Superior temporal gyrus (tissue), 1 donor: Measurements from ENCODE around the gene ZNF709.
"Not testable (repeated sequence)": the region's sequence is repeated elsewhere in the genome, so short reads cannot be mapped to it uniquely, and the experiment has no call there.

Experiments used
- DNase-seq: peaks from one replicate; pipeline ENCODE4 v3.0.0-alpha.2; 2016; ENCODE audit errors: extremely low spot score

Gene ZNF709

DNA sequence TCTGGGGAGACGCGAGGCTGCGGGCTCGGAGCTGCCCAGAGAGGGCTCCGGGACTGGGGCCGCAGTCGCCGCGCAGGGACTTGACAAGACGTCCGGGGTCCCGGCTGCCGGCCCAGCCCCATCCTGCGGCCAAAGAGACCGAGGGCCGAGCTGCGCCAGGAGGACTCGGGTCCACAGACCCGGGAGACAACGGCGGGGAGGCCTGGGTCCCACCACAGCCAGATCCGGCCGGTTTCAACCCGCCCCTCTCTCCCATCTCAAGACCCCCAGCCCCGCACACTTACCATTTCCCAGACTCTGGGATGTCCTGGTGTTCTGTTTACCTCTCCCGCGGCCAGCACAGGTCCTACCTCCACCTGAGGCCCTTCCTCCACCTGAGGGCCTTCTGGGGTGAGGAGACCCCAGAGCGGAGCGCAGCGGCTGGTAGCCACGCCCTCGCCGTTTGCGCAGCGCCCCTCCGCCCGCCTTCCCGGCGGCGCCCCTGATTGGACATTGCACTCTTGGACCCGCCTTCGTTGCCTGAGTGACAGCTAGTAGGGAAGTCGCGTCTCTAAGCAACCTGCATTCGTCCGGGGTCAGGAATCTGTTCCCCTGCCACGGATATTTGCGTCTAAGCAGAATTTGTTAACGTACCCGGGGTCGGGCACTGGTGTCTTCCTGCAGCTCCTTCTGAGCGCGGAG lies at the start of gene ZNF709:
TSS of gene ZNF709 (minus strand) at position 446 of the 681 bp plus-strand sequence. CDS start at position 287, 159 bp downstream.
- peak; percentile 93 for DNase-seq

DNA sequence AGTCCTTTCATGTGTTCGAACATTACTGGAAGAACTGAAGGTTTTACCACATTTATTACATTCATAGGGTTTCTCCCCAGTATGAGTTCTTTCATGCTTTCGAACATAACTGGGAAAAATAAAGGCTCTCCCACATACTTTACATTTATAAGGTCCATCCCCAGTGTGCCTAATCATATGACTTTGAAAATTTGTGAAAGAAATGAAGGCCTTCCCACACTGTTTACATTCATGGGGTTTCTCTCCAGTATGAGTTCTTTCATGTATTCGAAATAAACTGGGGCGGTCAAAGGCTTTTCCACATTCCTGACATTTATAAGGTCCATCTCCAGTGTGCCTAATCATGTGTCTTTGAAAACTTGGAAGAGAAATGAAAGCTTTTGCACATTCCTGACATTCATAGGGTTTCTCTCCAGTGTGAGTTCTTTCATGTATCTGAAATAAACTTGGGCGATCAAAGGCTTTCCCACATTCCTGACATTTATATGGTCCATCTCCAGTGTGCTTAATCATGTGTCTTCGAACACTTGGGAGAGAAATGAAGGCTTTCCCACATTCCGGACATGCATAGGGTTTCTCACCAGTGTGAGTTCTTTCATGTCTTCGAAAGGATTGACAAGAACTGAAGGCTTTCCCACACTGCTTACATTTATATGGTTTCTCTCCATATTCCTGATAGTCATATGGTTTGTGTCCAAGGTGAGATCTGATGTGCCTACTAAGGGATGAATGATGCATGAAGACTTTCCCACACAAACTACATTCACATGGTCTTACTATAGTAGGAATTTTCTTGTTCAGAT lies 42.6 kb upstream of the ZNF709 start:
- DNase-seq: no peak

DNA sequence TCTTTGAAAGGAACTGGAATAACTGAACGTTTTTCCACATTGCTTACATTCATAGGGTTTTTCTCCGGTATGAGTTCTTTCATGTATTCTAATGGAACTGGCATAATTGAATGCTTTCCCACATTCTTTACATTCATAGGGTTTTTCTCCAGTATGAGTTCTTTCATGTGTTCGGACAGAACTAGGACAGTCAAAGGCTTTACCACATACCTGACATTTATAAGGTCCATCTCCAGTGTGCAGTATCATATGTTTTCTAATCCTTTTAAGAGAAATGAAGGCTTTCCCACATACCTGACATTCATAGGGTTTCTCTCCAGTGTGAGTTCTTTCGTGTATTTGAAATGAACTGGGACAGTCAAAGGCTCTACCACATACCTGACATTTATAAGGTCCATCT lies 41.9 kb upstream of the ZNF709 start:
- no peak for DNase-seq

DNA sequence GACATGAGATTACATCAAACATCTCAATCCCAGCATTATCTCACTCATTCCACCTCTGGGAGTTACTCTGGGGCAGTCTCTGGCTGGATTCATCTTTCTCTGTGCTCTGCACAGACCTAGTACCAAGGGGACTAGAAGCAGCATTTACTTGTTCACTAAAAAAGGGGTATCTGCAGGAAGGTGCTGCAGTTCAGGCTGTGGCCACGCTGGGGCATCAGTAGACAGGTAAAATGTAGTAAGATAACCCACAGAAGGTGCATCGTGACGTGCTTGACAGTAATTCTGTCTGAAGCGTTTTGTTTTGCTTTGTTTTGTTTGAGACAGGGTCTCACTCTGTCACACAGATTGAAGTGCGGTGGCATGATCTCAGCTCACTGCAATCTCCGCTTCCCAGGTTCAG lies 37.4 kb upstream of the ZNF709 start:
- DNase-seq: no peak

DNA sequence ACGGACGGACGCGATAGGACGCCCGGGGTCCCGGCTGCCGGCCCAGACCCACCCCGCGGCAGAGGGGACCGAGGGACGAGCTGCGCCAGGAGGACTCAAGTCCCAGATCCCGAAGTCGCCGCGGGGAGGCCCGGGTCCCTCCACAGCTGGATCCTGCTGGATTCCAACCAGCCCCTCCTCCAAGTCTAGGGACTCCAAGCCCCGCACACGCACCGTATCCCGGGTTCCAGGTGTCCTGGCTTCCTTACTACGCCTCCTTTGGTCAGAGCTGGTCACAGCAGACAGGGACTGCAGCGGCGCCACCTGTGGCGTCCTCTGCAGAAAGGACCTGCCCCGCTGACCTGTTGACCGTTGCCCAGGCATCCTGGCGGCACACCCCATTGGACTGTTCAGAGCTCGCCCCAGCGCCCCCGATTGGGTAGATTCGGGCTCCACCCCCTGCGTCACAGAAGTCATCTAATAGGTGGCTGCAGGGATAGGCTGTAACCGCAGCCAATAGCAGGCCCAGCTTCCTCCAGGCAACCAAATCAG lies 29.0 kb upstream of the ZNF709 start:
- DNase-seq: peak; percentile 50

DNA sequence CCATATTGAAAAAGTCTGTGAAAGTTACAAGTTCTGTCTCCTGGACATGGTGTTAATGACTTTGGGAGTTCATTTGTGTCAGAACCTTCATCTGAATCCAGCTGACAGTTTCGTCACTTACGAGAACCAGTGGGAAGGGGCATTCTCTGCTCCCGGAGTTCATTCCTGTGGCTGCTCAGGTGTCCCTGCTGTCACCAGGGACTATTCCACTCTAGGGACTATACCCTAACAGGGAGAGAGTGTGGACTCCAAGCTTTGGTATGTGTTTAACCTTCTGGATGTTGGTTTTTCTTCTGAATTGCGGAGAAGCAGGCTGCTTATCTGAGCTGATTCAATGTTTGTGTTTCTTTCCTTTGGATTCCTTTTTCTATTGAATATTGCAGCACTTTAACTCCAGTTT lies 12.4 kb upstream of the ZNF709 start:
- no peak for DNase-seq

DNA sequence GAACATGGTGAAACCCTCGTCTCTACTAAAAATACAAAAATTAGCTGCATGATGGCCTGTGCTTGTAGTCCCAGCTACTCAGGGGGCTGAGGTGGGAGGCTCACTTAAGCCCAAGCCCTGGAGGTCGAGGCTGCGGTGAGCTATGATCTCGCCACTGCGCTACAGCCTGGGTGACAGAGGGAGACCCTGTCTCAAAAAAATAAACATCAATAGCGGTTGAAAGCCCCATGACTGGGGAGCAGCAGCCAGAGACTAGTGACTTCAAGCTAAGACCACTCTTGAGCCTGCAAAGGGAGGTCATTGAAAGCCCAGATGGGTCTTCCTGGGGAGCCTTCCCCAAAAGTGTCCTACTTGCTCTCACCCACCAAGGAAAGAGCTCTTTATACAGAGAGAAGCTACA lies 11.9 kb upstream of the ZNF709 start:
- DNase-seq: no peak

DNA sequence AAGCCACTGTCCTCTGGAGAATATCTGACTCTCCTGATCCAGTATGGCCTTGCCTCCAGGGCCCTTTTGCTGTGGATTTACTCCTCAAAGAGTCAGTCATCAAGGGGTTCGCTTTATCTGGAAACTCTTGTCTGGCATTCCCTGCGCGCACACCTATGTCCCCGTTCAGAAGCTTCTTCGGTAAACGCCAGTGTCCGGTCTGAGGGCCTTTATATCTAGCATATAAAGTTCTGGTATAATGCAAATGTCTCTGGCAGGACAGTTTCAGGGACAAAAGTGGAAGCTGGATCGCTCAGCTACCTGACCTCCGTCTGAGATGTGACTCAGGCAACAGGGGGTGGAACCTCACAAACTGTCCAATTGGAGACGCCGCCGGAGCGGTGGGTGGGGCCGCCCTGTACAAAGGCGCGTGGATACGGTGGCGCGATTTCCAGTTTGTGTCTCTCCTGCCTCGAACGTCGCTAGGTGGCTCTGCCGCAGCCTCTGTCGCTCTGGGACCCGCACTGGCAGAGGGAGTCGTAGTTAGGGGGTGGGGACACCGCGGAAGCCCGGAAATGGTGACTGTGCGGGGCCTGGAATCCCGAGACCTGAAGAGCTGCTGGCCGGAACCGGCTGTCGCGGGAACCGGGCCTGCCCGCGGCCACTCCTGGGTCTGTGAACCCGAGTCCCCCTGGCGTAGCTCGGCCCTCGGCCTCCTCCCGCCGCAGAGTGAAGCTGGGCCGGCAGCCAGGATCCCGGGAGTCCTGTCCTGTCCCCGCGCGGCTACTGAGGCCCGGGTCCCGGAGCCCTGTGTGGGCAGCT lies 10.6 kb upstream of the ZNF709 start:
- DNase-seq: peak; percentile 96

DNA sequence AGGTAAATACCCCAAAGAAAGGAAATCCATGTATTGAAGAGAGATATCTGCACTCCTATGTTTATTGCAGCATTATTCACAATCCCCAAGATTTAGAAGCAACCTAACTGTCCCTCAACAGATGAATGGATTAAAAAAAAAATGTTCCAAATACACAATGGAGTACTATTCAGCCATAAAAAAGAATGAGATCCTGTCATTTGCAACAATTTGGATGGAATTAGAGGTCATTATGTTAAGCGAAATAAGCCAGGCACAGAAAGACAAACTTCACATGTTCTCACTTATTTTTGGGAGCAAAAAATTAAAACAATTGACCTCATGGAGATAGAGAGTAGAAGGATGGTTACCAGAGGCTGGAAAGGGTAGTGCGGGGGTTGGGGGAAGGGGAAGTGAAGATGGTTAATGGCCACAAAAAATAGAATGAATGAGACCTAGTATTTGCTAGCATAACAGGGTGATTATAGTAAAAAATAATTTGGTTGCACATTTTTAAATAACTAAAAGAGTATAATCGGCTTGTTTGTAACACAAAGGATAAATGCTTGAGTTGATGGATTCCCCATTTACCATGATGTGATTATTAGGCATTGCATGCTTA lies 9.7 kb upstream of the ZNF709 start:
- no peak for DNase-seq

DNA sequence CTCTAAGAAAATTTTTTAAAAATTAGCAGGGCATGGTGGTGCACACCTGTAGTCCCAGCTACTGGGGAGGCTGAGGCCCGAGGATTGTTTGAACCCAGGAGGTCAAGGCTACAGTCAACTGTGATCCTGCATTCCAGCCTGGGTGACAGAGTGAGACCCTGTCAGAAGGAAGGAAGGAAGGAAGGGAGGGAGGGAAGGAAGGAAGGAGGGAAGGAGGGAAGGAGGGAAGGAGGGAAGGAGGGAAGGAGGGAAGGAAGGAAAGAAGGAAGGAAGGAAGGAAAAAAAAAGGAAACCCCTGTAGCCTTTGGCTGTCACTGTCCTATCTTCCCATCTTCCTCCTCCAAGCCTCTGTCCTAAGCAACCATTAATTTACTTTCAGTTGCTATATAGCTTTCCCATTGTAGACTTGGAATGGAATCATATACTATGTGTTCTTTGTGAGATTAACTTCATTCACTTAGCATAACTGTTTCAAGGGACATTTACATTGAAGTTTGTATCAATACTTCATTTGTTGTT lies 1.7 kb upstream of the ZNF709 start:
- DNase-seq: not testable (repeated sequence)

DNA sequence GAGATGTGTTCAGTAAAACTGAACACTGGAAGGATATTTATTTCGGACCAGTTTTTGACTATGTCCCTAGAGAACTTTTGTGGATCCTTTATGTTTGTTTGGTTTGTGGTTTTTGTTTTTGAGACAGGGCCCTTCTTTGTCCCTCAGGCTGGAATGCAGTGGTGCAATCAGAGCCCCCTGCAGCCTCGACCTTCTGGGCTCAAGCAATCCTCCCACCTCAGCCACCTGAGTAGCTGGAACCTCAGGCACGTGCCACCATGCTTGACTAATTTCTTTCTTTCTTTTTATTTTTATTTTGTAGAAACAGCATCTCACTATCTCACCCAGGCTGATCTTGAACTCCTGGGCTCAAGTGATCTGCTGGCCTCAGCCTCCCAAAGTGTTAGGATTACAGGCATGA lies 955 bp upstream of the ZNF709 start:
- no peak for DNase-seq

DNA sequence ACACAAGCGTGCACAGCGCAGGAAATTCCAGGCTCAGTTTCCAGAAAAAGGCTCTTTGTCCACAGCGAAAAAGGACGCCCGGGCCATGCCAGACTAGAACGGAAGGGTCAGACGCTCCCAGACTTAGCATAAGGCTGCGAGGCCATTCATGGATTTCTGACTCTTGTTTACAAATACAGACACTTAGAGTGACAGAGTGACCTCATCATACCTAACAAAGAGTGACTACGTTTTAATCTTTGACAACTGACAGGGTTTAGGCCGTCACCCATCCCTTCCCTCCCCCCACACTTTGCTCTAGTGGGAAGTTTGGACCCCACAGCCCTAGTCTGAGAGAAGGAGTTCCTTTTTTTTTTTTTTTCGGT lies 418 bp upstream of the ZNF709 start:
- DNase-seq: no peak

DNA sequence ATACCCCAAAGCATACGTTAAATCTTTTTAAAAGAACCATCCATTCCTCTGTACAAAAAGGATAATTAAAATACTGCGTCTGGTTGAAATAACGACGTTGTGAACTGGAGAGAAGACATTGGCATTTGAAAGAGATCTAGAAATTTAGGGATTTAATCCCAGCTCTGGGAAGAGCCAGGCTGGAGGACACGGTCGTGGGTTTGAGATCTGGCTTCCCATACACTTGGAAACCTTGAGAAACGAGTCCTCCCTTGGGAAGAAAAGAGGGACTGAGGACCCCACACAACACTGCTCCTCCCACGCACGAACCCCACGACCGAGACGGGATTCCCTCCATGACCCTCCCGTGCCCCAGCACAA lies 625 bp downstream of the ZNF709 start:
- peak; percentile 13 for DNase-seq

DNA sequence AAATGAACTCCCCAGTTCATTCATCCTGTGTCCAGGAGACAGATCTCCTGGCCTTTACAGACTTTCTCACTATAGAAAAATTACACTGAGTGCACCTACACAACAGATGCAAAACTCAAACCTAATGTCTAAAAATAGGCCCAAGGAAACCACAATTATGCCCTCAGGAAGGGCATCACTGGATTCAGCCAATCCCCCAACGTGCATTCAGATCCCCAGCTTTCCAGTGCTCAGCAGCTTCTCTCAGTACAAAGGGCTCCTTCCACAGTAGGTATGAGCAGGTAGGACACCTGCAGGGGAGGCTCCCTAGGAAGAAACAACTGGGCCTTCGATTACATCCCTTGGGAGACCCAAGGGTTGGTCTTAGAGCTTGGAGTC lies 2.1 kb downstream of the ZNF709 start:
- no peak for DNase-seq

DNA sequence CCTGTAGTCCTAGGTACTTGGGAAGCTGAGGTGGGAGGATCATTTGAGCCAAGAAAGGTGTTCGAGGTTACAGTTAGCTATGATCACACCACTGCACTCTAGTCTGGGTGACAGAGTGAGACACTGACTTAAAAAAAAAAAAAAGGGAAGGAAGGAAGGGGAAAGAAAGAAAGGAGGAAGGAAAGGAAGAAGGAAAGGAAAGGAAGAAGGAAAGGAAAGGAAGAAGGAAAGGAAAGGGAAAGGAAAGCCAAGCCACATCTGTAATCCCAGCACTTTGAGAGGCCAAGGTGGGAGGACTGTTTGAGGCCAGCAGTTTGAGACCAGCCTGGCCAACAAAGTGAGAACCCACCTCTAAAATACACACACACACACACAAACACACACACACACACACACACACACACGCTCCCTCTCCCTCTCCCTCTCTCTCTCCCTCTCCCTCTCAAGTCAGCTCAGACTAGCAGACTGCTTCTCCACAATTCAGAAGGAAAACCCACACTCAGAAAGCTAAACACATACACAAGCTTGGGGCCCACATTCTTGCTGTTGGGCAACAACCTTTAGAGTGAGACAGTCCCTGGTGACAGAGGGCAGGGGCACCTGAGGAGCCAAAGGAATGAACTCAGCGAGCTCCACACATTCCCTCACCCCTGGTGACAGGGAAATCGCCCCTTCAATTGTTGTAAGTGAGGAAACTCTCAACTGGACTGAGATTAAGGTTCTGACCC lies 2.7 kb downstream of the ZNF709 start:
- DNase-seq: no peak

DNA sequence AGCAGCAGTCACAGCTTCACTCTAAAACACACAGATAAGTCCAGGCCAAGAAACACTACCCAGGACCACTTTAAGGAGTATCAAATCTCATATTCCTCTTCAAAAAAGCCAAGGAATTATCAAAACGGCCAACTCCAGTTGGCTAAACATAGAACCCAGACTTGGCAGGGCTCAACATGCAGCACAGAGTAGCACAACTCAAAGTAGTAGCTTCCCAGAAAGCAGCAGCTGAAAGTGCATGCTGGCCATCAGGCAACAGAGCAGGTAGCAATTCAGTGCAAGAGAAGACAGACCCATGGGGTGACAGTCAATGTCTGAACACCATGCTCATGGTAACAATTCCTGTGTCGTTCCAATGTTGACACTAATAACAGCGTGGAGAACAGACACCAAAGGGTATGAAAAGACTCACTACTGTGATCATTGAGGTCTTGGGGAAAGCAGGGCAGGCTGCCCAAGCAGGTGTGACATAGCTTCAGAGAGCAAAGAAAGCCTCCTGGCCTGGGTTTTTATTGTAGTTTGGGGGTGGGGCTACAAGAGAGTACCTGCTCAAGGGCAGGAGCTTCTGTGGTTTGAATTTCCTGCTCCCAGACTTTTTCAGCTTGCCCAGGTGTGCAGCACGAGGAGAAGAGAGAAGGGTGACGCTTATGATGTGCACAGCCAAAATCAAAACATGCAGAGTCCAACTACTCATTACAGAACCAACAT lies 6.2 kb downstream of the ZNF709 start:
- no peak for DNase-seq

DNA sequence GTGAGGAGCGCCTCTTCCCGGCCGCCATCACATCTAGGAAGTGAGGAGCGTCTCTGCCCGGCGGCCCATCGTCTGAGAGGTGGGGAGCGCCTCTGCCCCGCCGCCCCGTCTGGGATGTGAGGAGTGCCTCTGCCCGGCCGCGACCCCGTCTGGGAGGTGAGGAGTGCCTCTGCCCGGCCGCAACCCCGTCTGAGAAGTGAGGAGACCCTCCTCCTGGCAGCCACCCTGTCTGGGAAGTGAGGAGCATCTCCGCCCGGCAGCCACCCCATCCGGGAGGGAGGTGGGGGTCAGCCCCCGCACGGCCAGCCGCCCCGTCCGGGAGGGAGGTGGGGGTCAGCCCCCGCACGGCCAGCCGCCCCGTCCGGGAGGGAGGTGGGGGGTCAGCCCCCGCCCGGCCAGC lies 17.0 kb downstream of the ZNF709 start:
- DNase-seq: not testable (repeated sequence)

DNA sequence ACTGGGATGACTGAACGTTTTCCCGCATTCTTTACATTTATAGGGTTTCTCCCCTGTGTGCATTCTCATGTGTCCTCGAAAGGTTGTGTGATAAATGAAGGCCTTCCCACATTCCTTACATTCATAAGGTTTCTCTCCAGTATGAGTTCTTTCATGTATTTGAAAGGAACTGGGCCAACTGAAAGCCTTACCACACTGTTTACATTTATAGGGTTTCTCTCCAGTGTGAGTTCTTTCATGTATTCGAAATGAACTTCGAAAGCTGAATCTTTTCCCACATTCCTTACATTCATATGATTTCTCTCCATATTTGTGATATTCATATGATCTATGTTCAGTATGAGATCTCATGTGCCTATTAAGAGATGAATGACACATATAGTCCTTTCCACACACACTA lies 19.4 kb downstream of the ZNF709 start:
- no peak for DNase-seq

DNA sequence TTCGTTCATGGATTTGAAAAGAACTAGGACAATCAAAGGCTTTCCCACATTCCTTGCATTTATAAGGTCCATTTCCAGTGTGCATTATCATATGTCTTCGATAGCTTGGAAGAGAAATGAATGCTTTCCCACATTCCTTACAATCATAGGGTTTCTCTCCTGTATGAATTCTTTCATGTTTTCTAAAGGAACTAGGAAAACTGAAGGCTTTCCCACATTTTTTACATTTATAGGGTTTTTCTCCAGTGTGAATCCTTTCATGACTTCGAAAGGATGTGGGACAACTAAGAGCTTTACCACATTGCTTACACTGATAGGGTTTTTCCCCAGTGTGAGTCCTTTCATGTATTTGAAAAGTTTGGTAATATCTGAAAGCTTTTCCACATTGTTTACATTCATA lies 19.8 kb downstream of the ZNF709 start:
- DNase-seq: no peak

DNA sequence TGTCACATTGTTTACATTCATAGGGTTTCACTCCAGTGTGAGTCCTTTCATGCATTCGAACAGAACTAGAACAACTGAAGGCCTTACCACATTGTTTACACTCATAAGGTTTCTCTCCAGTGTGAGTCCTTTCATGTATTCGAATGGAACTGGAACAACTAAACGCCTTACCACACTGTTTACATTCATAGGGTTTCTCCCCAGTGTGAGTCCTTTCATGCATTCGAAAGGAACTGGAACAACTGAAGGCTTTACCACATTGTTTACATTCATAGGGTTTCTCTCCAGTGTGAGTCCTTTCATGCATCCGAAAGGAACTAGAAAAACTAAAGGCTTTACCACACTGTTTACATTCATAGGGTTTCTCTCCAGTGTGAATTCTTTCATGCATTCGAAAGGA lies 20.5 kb downstream of the ZNF709 start:
- DNase-seq: not testable (repeated sequence)

DNA sequence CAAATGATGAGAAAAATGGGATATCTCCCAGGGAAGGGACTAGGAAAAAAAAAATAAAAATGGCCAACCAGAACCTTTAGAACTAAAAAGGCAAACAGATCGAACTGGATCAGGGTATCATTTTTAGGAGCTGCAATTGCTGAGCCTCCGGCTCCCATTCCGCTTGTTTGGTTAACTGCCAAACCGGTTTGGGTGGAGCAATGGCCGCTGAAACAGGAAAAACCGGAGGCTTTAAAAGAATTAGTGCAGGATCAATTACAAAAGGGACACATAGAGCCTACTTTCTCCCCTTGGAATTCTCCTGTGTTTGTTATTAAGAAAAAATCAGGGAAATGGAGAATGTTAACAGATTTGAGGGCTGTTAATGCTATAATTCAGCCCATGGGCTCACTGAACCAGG lies 31.1 kb downstream of the ZNF709 start:
- no peak for DNase-seq
